Hypothalamus (tissue), 51 donors: ENCODE data around the gene GPANK1.
A peak's percentile ranks its signal among the peaks of the same experiment; 100 is the strongest.
"Not testable (repeated sequence)": the region's sequence is repeated elsewhere in the genome, so short reads cannot be mapped to it uniquely, and the experiment has no call there.

Source experiments
- DNase-seq, 51 donors: peaks; one replicate each; lab custom pipeline; 2025; lab: John Stamatoyannopoulos, UW

GPANK1 gene

GRCh38 chr6:31664790-31665500 lies at the start of gene GPANK1:
Gene GPANK1 (minus strand): TSS chr6:31664997. CDS start chr6:31664478, 519 bp downstream.
- peak in 50 of 51 donors; percentile 46 to 94 (median 78) for DNase-seq

- peak in 1 of 51 donors; percentile 45 for DNase-seq
Measured at GRCh38 chr6:31713991-31714684, 49.3 kb upstream of the GPANK1 start.

GRCh38 chr6:31713465-31713864 lies 48.7 kb upstream of the GPANK1 start:
- no peak for DNase-seq

- no peak for DNase-seq
Measured at GRCh38 chr6:31712296-31712695, 47.5 kb upstream of the GPANK1 start.

GRCh38 chr6:31711233-31711632 lies 46.4 kb upstream of the GPANK1 start:
- no peak for DNase-seq

- no peak for DNase-seq
Measured at GRCh38 chr6:31710523-31711219, 45.9 kb upstream of the GPANK1 start.

GRCh38 chr6:31709157-31709556 lies 44.4 kb upstream of the GPANK1 start:
- DNase-seq, result not testable (repeated sequence)

GRCh38 chr6:31708224-31708623 lies 43.4 kb upstream of the GPANK1 start:
- no peak for DNase-seq

GRCh38 chr6:31707701-31708100 lies 42.9 kb upstream of the GPANK1 start:
- no peak for DNase-seq

- DNase-seq, result no peak
Measured at GRCh38 chr6:31706599-31706998, 41.8 kb upstream of the GPANK1 start, which contains the start of gene LY6G6F. Gene LY6G6F (plus strand): TSS chr6:31706866. CDS start chr6:31706907, 41 bp downstream.

GRCh38 chr6:31705931-31706330 lies 41.1 kb upstream of the GPANK1 start:
- DNase-seq, result no peak

GRCh38 chr6:31702819-31703716 lies 38.3 kb upstream of the GPANK1 start, which contains the start of gene ABHD16A:
Gene ABHD16A (minus strand): TSS chr6:31703324. CDS start chr6:31703281, 43 bp downstream.
- DNase-seq, result peak in 50 of 51 donors; percentile 68 to 99 (median 95)

GRCh38 chr6:31702405-31702818 lies 37.6 kb upstream of the GPANK1 start:
- DNase-seq, result peak in 4 of 51 donors; percentile 52 to 75 (median 58)

- DNase-seq, result no peak
Measured at GRCh38 chr6:31701666-31702404, 37.0 kb upstream of the GPANK1 start.

- DNase-seq, result no peak
Measured at GRCh38 chr6:31700740-31701401, 36.1 kb upstream of the GPANK1 start.

GRCh38 chr6:31697555-31697954 lies 32.8 kb upstream of the GPANK1 start:
- no peak for DNase-seq

GRCh38 chr6:31693535-31693934 lies 28.7 kb upstream of the GPANK1 start:
- no peak for DNase-seq

- no peak for DNase-seq
Measured at GRCh38 chr6:31692886-31693285, 28.1 kb upstream of the GPANK1 start.

- DNase-seq, result no peak
Measured at GRCh38 chr6:31692353-31692752, 27.6 kb upstream of the GPANK1 start.
